GM10248 (cell line): Measurements from ENCODE around the gene MELTF.

Experiments used
- CTCF ChIA-PET: fragments of 300-600 bp; sonication (Branson Sonifier 250); formaldehyde crosslinking; extraction: SDS; loops from one replicate; lab custom pipeline; 2021; ENCODE audit warnings: antibody characterized with exemption; lab: Yijun Ruan, JAX
- POLR2A ChIA-PET: fragments of 350-650 bp; sonication (Branson Sonifier 250); formaldehyde crosslinking; extraction: SDS; loops from one replicate; lab custom pipeline; 2020; ENCODE audit warnings: antibody characterized with exemption; lab: Yijun Ruan, JAX
- DNase-seq: peaks from one replicate; pipeline ENCODE4 v3.0.0; 2012; ENCODE audit errors: extremely low spot score
- CTCF ChIP-seq: IDR thresholded peaks from 2 replicates; pipeline ENCODE4 v1.5.1; 2012; ENCODE audit warnings: mild to moderate bottlenecking, low read depth; ENCODE audit errors: extremely low read depth, missing control alignments, control extremely low read depth

The MELTF gene

GRCh38 chr3:196985954-196986885 is 43.4 kb downstream of the MELTF start:
- POLR2A ChIA-PET, result no interaction called here
- TF ChIP-seq CTCF, result no peak
- DNase-seq, result no peak
- CTCF ChIA-PET, result interaction anchor here (1.0 to 1.1 kb wide), 3 partner anchors 16 to 119 kb away, joined by 3 read pairs; partner anchors contain the start of gene SENP5

DNA sequence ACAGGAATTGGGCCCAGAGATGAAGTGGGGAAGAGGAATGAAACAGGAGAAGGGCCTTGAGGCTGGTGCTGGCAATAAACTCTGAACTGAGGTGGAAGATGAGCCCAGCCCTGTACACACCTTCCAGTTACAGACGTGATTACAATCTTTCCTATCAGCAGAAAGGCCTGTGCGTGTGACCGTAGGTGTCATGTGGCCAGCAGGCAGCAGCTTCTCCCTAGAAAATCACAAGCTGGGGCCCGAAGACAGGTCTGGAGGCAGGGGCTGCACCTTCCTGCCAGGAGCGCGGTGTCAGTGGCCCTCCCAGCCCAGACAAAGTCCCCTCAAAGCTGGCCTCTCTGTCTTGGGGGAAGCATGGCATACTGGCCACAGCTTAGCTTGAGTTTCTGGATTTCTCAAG is 44.3 kb downstream of the MELTF start:
- no peak for DNase-seq
- CTCF ChIA-PET, result interaction anchor here (1.0 to 1.6 kb wide), 2 partner anchors 118 to 148 kb away, joined by 3 read pairs; partner anchors contain the start of gene SENP5
- POLR2A ChIA-PET, result no interaction called here
- TF ChIP-seq CTCF, result no peak

- no peak for TF ChIP-seq CTCF
- ChIA-PET CTCF (interaction anchor here (1.0 kb wide), 1 partner anchor 199 kb away, joined by 3 read pairs; no protein-coding TSS in a partner anchor), POLR2A (no interaction called here)
- no peak for DNase-seq
These were observed 46.4 kb downstream of the MELTF start for GRCh38 chr3:196983186-196983585.

DNA sequence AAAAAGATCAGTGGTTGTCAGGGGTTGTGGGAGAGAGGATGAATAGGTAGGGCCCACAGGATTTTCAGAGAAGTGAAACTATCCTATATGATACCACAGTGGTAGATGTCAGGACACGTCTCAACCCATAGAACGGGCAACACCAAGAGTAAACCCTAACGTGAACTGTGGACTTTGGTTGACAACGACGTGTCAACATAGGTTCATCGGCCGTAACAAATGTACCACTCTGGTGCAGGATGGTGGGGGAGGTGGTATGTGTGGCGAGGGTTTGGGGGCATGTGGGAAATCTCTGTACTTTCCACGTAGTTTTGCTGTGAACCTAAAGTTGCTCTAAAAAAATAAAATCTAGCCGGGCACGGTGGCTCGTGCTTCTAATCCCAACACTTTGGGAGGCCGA is 48.0 kb downstream of the MELTF start:
- CTCF ChIA-PET, result no interaction called here
- no peak for TF ChIP-seq CTCF
- DNase-seq, result no peak
- POLR2A ChIA-PET, result no interaction called here

- POLR2A ChIA-PET, result no interaction called here
- no peak for DNase-seq
- TF ChIP-seq CTCF, result no peak
- CTCF ChIA-PET, result interaction anchor here (0.8 to 1.7 kb wide), 5 partner anchors 8 to 522 kb away, joined by 3 to 8 read pairs (median 3); no protein-coding TSS in a partner anchor
These were observed 50.1 kb downstream of the MELTF start for GRCh38 chr3:196979545-196979944.

GRCh38 chr3:196976941-196977340 is 52.7 kb downstream of the MELTF start:
- DNase-seq, result no peak
- CTCF ChIA-PET, result interaction anchor here (1.1 to 1.3 kb wide), 2 partner anchors 140 to 442 kb away, joined by 3 to 4 read pairs; no protein-coding TSS in a partner anchor
- TF ChIP-seq CTCF, result no peak
- POLR2A ChIA-PET, result no interaction called here
